ENCODE data around the gene CPXM1. TPM values are rescaled to one million over a fixed set of nuclear protein-coding genes. Genes with fewer than 3 reads are reported as not detected.
"Not testable (repeated sequence)": the region's sequence is repeated elsewhere in the genome, so short reads cannot be mapped to it uniquely, and the experiment has no call there.

Gene CPXM1
- total RNA-seq, 2 donors from 2014 or later = 1.1 to 3.5 TPM

DNA sequence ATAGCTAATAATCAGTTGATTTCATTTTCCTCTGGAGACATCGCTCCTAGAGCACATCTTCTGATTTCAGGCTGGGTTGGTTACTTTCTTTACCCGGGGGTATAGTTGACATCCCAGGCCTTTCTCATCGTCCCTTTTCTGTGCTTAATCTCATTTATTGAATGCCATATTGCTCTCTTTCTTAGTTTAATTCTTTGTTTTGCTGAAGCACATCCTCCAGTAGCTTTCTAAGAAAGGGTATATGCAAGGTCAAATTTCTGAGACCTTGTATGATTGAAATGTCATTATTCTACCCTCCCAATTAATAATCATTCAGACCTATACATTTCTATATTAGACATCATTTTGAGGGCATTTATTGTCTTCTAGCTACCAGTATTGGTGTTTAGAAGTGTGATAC lies 11.8 kb upstream of the CPXM1 start:
- H3K27ac Mint-ChIP-seq = no peak overlapping the region
- ATAC-seq (no peak), DNase-seq (ENCODE audit: low spot score in 2 of 2) (no peak)
- H3K36me3 Mint-ChIP-seq = peaks cover 13 to 19% of the 10 kb centered on the region in 2 donors
- H3K9me3 Mint-ChIP-seq = peaks cover 0 to 19% of the 10 kb centered on the region in 2 donors

DNA sequence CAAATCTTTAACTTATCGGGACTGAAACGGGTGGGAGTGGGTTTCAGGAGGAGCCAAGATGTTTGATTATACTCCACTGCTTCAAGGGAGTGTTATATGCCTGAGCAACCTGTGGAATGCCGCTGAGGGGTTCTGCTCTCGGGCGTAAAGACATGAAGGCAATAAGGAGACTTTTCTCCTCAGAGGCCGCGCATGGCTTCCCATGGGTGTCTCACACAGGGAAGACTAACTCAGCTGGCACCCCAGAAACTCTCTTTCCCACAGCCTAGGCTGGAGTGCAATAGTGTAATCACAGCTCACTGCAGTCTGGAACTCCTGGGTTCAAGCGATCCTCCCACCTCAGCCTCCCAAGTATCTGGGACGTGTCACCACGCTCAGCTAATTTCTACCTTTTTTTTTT lies 9.3 kb upstream of the CPXM1 start:
- no peak overlapping the region for H3K27ac Mint-ChIP-seq
- H3K9me3 Mint-ChIP-seq = peaks cover 0 to 19% of the 10 kb centered on the region in 2 donors
- ATAC-seq (no peak), DNase-seq (ENCODE audit: low spot score in 2 of 2) (no peak)
- peaks cover 13 to 19% of the 10 kb centered on the region in 2 donors for H3K36me3 Mint-ChIP-seq

DNA sequence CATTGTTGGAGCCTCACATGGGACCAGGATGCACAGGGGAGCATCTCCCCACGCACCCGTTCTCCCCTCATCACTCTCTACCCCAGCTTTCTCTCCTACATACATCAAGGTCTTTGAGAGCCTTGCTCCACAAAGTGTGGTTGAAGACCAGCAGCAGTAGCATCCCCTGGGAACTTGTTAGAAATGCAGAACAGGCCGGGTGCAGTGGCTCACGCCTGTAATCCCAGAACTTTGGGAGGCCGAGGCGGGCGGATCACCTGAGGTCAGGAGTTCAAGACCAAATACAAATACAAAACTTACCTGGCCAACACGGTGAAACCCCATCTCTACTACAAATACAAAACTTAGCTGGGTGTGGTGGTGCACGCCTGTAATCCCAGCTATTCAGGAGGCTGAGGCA lies 7.5 kb upstream of the CPXM1 start:
- not testable (repeated sequence) for DNase-seq (ENCODE audit: low spot score in 2 of 2); ATAC-seq; H3K27ac Mint-ChIP-seq
- peaks cover 13 to 14% of the 10 kb centered on the region in 2 donors for H3K36me3 Mint-ChIP-seq
- peaks cover 0 to 19% of the 10 kb centered on the region in 2 donors for H3K9me3 Mint-ChIP-seq

DNA sequence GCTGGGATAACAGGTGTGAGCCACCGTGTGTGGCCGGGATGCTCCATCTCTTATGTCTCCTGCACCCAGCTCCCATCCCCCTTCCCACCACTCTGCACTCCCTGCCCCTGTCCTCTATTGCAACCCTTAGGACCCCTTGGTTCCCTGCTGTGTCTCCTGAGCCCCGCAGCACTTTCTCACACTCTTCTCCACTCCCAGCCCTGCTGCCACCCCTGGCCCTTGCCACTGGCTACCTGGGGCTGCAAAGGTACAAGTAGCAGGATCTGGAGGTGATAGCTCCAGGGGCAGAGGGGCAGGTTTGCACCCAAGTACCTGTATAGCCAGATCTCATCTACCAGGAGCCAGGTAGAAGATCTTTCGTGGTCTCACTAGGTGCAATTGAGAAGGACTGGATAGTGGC lies 6.6 kb upstream of the CPXM1 start:
- ATAC-seq (no peak), DNase-seq (ENCODE audit: low spot score in 2 of 2) (no peak)
- Mint-ChIP-seq H3K9me3 (peaks cover 0 to 12% of the 10 kb centered on the region in 2 donors), H3K36me3 (peaks cover 6 to 11% of the 10 kb centered on the region in 2 donors), H3K27ac (no peak overlapping the region)

DNA sequence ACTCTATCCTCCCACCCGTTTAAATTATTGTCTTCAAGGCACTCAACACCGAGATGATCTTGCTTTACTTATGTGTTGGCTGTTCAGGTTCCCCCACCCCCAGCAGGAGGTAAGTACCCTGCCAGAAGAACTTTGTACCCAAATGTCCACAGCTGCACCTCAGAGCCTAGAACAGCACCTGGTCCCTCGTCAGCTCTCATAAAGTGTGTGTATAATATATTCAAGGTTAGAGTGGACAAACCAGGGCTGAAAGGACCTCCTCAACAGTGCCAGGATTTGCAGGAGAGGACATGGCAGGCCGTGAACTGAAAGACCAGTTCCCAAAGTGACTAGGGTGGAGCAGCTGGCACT lies 5.9 kb upstream of the CPXM1 start:
- H3K27ac Mint-ChIP-seq = no peak overlapping the region
- peaks cover 4% of the 10 kb centered on the region in 2 donors for H3K36me3 Mint-ChIP-seq
- no peak for ATAC-seq

DNA sequence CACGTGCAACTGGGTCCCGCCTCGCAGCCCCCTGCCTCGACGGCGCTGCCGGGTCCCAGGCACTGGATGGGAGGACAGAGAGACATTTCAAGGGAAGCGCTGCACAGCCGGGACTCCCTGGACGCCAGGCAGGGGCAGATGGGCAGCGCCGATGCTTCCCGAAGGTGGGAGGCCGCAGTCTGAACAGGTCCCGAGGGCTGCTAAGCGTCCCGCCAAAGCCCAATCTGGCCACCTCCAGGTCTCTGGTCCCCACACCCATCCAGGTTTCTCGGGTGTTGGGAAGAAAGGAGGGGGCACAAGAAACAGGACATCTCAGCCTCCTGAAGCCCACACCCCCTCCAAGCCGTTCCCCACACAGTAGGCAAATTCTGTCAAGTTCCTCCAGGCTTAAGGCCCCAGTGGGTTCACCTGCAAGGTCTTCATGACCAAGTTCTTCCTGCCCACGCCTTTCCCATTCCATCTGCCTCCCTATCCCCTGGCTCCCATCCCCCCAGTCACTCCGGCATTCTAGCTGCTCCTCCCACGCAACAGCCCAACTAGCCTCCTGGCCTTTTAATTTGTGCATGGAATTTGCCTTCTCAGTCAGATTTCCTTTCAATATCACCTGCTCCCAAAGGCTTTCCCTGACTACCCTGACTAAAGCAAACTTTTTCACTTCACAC lies 5.4 kb upstream of the CPXM1 start:
- no peak for DNase-seq (ENCODE audit: low spot score in 2 of 2)
- Mint-ChIP-seq H3K9me3 (peaks cover 0 to under 1% of the 10 kb centered on the region in 2 donors), H3K27ac (no peak overlapping the region), H3K36me3 (peaks cover 6 to 9% of the 10 kb centered on the region in 2 donors)
- no peak for ATAC-seq

More for the DNA sequence above, 5.9 kb upstream of the CPXM1 start:
- no peak for DNase-seq (ENCODE audit: low spot score in 2 of 2)
- peaks cover 0 to 5% of the 10 kb centered on the region in 2 donors for H3K9me3 Mint-ChIP-seq

DNA sequence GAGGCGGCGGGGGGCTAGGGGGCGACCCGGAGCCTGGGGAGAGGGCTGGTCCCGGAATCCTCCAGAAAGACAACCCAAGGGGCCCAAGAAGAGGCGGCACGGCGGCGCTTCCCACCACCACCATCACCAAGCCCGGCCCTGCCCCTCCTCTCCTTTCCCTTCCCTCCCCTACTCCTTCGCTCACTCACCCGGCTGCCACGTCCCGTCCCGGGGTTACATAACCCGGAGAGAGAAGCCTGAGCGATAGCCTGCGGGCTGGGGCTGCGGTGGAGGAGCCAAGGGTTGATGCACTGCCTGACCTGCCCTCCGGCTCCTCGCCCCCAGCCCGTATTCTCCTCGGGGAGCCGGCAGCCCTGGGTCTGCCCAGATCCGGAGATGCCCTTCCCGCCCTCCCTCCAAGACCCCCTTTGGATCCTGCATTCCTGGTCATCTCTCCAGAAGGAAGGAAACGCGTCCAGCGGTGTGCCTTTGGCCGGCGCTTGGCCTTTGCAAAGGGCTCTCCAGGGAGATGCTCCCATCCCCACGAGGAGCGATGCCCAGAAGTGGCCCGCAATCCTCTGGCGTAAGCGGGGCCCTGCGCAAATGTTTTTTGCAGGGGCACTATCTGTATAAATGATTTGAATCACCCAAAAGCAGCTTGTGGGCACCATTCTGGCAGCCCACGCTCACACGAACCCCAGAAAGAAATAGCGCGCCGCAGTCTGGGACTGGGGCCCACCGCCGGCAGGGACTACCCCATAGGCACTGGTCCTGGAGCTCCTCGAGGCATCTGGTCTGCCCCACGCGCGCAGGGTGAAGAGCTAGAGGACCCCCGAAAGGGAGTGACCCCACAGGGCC lies 4.6 kb upstream of the CPXM1 start:
- no peaks in the 10 kb centered on the region for H3K9me3 Mint-ChIP-seq

DNA sequence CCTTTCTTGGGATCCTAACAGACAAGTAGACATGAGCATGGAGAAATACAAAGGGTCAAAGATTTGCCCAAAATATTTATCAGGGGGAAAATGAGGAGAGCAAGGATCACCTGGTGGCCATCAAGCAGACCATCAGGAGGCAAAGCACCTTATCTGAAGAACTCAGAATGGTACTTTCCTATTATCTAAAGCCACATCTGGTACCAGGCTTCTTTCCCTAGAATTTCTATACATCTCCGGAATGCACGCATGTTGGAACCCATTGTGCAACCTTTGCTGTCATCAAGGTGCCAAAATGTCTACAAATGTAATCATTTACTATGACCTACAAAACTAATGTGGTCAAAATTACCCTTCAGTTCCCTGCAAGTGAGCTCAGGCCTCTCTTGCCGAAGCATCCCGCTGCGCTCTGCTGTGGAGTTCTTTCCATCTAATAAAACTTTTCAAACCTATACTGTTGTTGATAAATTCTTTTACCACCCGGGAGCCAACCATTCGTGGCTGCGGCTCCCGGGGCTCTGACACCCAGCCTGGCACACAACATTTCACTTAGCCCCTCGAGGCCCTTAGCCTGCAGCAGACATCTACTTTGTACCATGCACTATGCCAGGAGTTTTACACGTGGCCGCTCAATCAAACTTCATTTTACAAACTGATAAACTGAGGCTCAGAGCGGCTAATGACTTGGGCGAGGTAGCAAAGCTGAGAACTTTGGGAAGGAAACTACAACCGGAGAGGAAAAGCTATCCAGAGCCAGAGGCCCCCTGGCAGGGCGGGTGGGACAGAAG lies 3.8 kb upstream of the CPXM1 start:
- ATAC-seq = no peak
- no peak for DNase-seq (ENCODE audit: low spot score in 2 of 2)
- Mint-ChIP-seq H3K27ac (no peak overlapping the region), H3K9me3 (no peaks in the 10 kb centered on the region), H3K36me3 (peaks cover 15 to 22% of the 10 kb centered on the region in 2 donors)

More for the DNA sequence above, 4.6 kb upstream of the CPXM1 start:
- H3K27ac Mint-ChIP-seq = no peak overlapping the region
- H3K36me3 Mint-ChIP-seq = peaks cover 10 to 13% of the 10 kb centered on the region in 2 donors
- no peak for DNase-seq (ENCODE audit: low spot score in 2 of 2)
- ATAC-seq = no peak

DNA sequence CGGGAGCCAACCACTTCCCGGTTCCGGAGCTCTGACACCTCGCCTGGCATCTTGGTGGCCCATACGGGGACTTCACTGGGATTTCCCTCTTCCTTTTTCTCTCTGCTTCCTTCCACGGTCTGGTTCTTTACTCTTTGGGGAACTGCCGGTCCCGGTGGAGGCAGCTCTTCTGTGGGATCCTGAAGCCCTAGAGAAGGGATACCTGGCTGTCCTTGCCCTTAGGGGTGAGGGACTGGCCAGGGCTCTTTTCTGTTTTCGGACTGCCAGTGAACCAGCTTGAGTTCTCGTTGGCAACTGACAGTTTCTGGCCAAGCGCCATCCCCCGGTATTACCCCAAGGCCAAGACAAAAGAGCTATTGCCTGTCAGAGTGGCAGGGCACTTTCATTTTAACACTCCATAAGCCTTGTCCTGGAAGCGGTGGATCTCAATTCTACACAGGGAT lies 880 bp upstream of the CPXM1 start:
- peaks cover 15 to 23% of the 10 kb centered on the region in 2 donors for H3K36me3 Mint-ChIP-seq
- no peaks in the 10 kb centered on the region for H3K9me3 Mint-ChIP-seq
- DNase-seq (ENCODE audit: low spot score in 2 of 2) (no peak), ATAC-seq (no peak)
- peak overlapping the region in 1 of 2 donors; percentile 23 for H3K27ac Mint-ChIP-seq

DNA sequence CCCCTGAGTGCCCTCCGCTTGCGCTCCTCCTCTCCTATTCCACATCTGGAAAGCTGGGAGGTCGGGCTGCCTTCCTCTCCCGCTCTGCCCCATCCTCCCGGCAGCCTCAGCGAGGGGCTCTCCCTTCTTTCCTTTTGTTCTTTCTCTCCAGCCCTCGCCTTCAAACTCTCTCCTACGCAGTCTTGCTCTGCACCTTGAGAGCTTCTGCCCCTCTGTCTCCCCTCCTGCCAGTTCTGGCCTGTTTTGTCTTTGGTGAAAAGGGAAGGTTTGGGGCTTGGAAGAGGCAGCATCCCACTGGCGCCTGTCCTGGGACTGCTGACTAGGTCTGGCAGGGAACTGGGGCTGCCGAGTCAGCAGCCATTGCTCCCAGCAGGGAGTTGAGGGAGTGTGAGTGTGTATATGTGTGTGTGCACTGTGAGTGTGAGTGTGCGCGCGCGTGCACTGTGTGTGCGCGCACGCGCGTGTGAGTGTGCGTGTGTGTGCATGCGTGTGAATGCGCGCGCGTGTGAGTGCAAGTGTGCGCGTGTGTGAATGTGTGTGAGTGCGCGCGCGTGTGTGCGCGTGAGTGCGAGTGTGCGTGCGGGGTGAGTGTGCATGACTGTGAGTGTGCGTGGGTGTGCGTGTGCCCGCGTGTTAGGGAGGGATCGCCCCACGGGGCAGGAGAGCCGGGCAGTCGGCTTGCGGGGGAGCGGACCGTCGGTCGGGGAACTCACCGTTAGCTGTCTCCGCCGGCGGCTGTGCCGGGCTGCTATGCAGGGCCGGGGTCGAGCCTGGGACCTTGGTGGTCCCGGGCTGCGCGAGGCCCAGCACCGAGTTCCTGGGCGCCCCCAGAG lies 523 bp downstream of the CPXM1 start:
- Mint-ChIP-seq H3K27ac (peak overlapping the region; percentile 9 to 37), H3K9me3 (no peaks in the 10 kb centered on the region), H3K36me3 (peaks cover 15 to 23% of the 10 kb centered on the region in 2 donors)
- ATAC-seq (peak; percentile 21 to 54), DNase-seq (ENCODE audit: low spot score in 2 of 2) (no peak)

DNA sequence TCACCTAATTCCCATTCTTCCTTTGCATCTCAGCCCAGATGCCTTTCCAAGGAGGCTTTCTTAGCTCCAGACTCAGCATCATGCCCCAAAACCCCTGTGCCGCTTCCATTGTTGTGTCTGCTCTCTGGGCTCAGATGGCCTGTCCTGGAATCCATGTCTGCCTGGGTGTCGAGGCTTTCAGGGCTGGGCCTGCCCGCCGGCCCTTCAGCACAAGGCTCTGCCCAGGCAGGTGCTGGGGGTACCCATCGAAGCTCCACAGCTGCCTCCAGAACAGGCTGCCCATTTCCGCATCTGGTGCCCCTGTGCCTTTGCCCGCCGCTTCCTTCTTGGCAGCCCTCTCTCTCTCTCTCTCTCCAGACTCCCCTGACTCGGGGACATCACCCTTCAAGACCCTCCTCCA lies 1.2 kb downstream of the CPXM1 start:
- DNase-seq (ENCODE audit: low spot score in 2 of 2) = no peak
- H3K9me3 Mint-ChIP-seq = no peaks in the 10 kb centered on the region
- no peak overlapping the region for H3K27ac Mint-ChIP-seq
- H3K36me3 Mint-ChIP-seq = peaks cover 15 to 23% of the 10 kb centered on the region in 2 donors
- ATAC-seq = peak in 1 of 2 donors; percentile 21

DNA sequence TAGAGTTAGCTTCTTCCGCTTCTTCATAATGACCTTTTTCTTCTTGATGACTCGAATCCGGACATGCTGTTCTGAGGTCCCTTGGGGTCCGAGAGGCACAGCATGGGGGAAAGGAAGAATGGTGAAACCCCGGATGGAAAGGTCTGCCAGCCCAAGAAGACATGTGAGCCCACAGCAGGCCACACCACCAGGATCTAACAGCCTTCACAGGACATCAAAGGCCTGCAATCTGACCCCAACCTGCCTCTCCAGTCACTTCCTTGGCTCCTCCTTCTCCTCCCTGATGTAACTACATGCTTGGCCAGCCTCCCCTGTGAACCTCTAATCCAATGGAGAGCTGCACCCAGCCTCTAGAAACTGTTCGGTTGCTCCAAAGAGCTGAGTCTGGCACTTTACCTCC lies 1.6 kb downstream of the CPXM1 start:
- Mint-ChIP-seq H3K36me3 (peaks cover 15 to 23% of the 10 kb centered on the region in 2 donors), H3K27ac (no peak overlapping the region), H3K9me3 (no peaks in the 10 kb centered on the region)
- ATAC-seq (no peak), DNase-seq (ENCODE audit: low spot score in 2 of 2) (no peak)

DNA sequence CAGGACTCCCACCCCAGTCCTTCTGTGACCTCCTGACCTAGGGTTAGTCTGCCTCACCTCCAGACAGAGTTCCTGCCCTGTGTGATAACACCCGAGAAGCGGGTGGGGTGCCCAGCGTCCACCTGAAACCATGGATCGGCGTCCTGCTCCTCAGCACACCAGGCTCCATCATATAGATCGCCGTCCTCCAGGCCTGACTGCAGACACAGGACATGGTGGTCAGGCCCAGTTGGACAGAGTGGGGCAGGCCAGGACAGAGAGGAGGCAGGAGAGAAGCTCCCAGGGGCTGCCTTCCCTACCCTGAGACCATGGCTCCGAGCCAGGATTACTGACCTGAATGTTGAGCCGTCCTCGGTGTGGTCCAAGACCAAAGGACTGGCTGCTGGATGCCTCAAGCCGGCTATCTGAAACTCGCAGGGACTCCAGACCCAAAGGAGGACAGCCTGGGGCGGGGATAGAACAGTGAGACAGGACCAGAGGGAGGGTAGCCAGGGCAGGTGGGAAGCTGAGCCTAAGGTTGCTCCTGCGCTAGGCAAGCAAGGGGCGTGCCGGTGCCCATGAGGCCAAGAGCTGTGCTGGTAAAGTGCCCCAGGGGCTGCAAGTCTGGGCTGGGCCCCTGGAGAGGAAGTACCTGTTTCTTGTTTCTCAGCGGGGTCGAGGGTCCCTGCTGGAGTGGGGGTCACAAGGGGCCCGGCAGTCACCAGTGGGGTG lies 2.2 kb downstream of the CPXM1 start:
- no peaks in the 10 kb centered on the region for H3K9me3 Mint-ChIP-seq
- peaks cover 15 to 23% of the 10 kb centered on the region in 2 donors for H3K36me3 Mint-ChIP-seq
- no peak overlapping the region for H3K27ac Mint-ChIP-seq

DNA sequence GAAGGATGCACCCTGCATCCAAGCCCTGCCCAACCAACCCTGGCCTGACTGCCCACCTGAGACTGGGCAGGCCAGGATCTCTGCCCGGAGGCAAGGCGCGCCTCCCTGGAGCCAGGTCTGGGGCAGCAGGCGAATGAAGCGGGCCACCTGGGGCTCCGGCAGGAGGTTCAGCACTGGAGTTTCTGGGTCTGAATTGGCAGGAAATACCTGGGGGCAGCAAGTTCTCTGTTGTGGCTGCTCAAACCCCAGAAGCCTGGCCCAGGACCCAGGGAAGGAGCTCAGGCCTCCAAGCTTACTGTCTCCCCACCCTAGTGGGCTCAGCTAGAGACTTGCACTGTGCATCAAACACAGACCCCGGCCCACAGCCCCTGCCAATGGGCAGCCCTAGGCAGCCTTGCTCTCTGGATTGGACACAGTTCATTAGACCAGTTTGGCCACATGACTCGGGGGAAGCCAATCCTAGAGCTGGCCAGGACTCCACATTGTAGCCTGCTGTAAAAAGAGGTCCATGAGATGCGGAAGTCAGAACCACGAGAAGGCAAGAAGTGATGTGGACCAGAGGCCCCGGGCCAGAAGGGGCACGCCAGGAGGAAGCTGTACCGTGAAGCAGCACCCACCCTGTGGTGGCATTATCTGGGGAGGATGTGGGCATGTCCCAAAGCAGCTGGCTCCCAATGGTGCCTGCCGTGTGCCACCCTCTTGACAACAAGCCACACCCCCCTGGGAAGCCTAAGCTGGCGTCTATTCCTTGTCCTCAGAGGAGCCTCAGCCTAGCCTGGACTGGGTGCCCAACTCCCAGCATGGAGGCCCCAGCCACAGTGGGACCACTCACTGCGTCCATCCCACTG lies 3.1 kb downstream of the CPXM1 start:
- peaks cover 10 to 23% of the 10 kb centered on the region in 2 donors for H3K36me3 Mint-ChIP-seq
- ATAC-seq (no peak), DNase-seq (ENCODE audit: low spot score in 2 of 2) (no peak)

More for the DNA sequence above, 2.2 kb downstream of the CPXM1 start:
- DNase-seq (ENCODE audit: low spot score in 2 of 2) (no peak), ATAC-seq (no peak)

More for the DNA sequence above, 3.1 kb downstream of the CPXM1 start:
- Mint-ChIP-seq H3K9me3 (no peaks in the 10 kb centered on the region), H3K27ac (no peak overlapping the region)

Data from activated naive CD4-positive, alpha-beta T cell treated with anti-CD3 and anti-CD28 coated beads, Interleukin-2, amount 50 U/mL, for 72 hours (primary cell).